Measurements from ENCODE around the gene CAPN12. TPM values are rescaled to one million over a fixed set of nuclear protein-coding genes. Genes with fewer than 3 reads are reported as not detected.

Gene CAPN12
- total and polyA plus RNA-seq, 2 of the 8 experiments (the other 6 are each of a cell fraction or from before 2014, with no cell fraction given) = 8.8 to 20.0 TPM

GRCh38 chr19:38684862-38685665, 59.2 kb downstream of the CAPN12 start:
- Histone ChIP-seq H3K14ac (ENCODE audit: insufficient read length) (no peak overlapping the region), H3K4me2 (ENCODE audit: insufficient read depth in 1 of 2, low read depth in 2 of 2, low read length in 2 of 2) (peak overlapping the region; percentile 54 to 55; a peak in 3 of 4 replicates), H3K27me3 (replicated peaks in 1 of 4; ENCODE audit: control insufficient read depth in 3 of 4, extremely low read depth in 1 of 4, insufficient read depth in 3 of 4, low read length in 3 of 4) (no peaks in the 10 kb centered on the region), H4K20me1 (replicated peaks in 1 of 2; ENCODE audit: control insufficient read depth in 1 of 2, insufficient read depth in 2 of 2, low read length in 2 of 2) (peaks cover 0 to 4% of the 10 kb centered on the region in 2 experiments), H2BK15ac (ENCODE audit: low read length) (peak overlapping the region; percentile 89; the same call in 1 of the 2 replicates), H3K18ac (ENCODE audit: extremely low read depth, low read length) (peak overlapping the region; percentile 89), H2AFZ (ENCODE audit: low read length) (no peak overlapping the region), H3K79me1 (ENCODE audit: low read depth, low read length) (peaks cover 13% of the 10 kb centered on the region), H4K5ac (ENCODE audit: insufficient read length, low read depth, low read length) (peak overlapping the region; percentile 19), H3K23me2 (ENCODE audit: low read depth, low read length) (peaks cover 1% of the 10 kb centered on the region; the same call in 1 of the 2 replicates), H2BK20ac (ENCODE audit: low read length) (peak overlapping the region; percentile 90), H3K4ac (replicated peaks; ENCODE audit: insufficient read length, low read depth, low read length) (peak overlapping the region; percentile 93), H3K23ac (ENCODE audit: insufficient read length) (no peak overlapping the region), H4K8ac (ENCODE audit: extremely low read depth, insufficient read depth, low read length) (peak overlapping the region; percentile 87; the same call in 1 of the 2 replicates), H2BK5ac (ENCODE audit: low read depth, low read length) (peak overlapping the region; percentile 90), H3K4me3 (ENCODE audit: extremely low read depth in 1 of 4, insufficient read depth in 2 of 4, low read depth in 3 of 4, low read length in 4 of 4) (peak overlapping the region in 1 of 4 experiments; percentile 36; a peak in 1 of 8 replicates), H3K9me3 (ENCODE audit: insufficient read depth in 2 of 2, low read depth in 1 of 2, low read length in 1 of 2) (no peaks in the 10 kb centered on the region), H2BK12ac (ENCODE audit: low read depth, low read length) (peak overlapping the region; percentile 86), H2BK120ac (replicated peaks; ENCODE audit: low read depth, low read length) (peak overlapping the region; percentile 35), H4K91ac (replicated peaks; ENCODE audit: insufficient read length, low read length) (peak overlapping the region; percentile 98), H3K36me3 (ENCODE audit: control insufficient read depth in 2 of 4, insufficient read depth in 4 of 4, low read length in 3 of 4) (no peaks in the 10 kb centered on the region), H3K9ac (replicated peaks in 1 of 4; ENCODE audit: extremely low read depth in 1 of 4, low read depth in 3 of 4, low read length in 3 of 4) (peak overlapping the region in 3 of 4 experiments; percentile 56 to 61 (median 60); a peak in 5 of 7 replicates), H3K56ac (replicated peaks; ENCODE audit: insufficient read length, low read depth, low read length) (no peak overlapping the region), H2AK5ac (ENCODE audit: low read depth, low read length) (peak overlapping the region; percentile 29), H3K4me1 (replicated peaks in 1 of 4; ENCODE audit: control insufficient read depth in 3 of 4, insufficient read depth in 4 of 4, low read length in 3 of 4) (peaks cover 28 to 46% (median 41%) of the 10 kb centered on the region in 4 experiments), H3K79me2 (ENCODE audit: control insufficient read depth in 1 of 2, insufficient read depth in 2 of 2, low read length in 2 of 2) (peaks cover 10 to 89% of the 10 kb centered on the region in 2 experiments), H3K27ac (ENCODE audit: low read depth, low read length) (peak overlapping the region; percentile 95)
- FAIRE-seq = no peak
- TF ChIP-seq SAP30 (IDR thresholded peaks at IDR 0.05; ENCODE audit: insufficient read depth, insufficient replicate concordance, low read length) (no peak), POLR2AphosphoS5 (IDR thresholded peaks at IDR 0.05; ENCODE audit: low read depth, low read length) (peak; percentile 42; the same call in 1 of the 2 replicates)
- ChIA-PET CTCF (ENCODE audit: partially characterized antibody) (interaction anchor here (1.0 to 2.7 kb wide), 7 partner anchors 9 to 51 kb away, joined by 3 to 29 read pairs (median 5); no protein-coding TSS in a partner anchor), POLR2A (ENCODE audit: partially characterized antibody) (interaction anchor here (0.6 to 23.4 kb wide), 5 partner anchors 11 to 164 kb away, joined by 3 to 495 read pairs (median 15); partner anchors contain the start of gene ACTN4)
- WGBS, 2 experiments (ENCODE audit: extremely low coverage in 1 of 2, insufficient coverage in 1 of 2, insufficient read length in 1 of 2, insufficient replicate concordance in 2 of 2, low coverage in 1 of 2, low lambda C conversion rate in 2 of 2, missing lambda C conversion rate in 1 of 2) = 77% methylated on average over 15 of the region's 15 CpGs; no CpG with 5 or more reads in 1 of the 2 experiments
- no peak for DNase-seq (ENCODE audit: low read depth in 1 of 2, low spot score in 2 of 2)
